ENCODE results near the gene SIPA1. TPM values are rescaled to one million over a fixed set of nuclear protein-coding genes. Genes with fewer than 3 reads are reported as not detected.

Gene SIPA1
- total and polyA plus RNA-seq, 2 of the 8 experiments (the other 6 are each of a cell fraction or from before 2014, with no cell fraction given): 35.3 to 72.2 TPM

- TF ChIP-seq, protein P1, sequence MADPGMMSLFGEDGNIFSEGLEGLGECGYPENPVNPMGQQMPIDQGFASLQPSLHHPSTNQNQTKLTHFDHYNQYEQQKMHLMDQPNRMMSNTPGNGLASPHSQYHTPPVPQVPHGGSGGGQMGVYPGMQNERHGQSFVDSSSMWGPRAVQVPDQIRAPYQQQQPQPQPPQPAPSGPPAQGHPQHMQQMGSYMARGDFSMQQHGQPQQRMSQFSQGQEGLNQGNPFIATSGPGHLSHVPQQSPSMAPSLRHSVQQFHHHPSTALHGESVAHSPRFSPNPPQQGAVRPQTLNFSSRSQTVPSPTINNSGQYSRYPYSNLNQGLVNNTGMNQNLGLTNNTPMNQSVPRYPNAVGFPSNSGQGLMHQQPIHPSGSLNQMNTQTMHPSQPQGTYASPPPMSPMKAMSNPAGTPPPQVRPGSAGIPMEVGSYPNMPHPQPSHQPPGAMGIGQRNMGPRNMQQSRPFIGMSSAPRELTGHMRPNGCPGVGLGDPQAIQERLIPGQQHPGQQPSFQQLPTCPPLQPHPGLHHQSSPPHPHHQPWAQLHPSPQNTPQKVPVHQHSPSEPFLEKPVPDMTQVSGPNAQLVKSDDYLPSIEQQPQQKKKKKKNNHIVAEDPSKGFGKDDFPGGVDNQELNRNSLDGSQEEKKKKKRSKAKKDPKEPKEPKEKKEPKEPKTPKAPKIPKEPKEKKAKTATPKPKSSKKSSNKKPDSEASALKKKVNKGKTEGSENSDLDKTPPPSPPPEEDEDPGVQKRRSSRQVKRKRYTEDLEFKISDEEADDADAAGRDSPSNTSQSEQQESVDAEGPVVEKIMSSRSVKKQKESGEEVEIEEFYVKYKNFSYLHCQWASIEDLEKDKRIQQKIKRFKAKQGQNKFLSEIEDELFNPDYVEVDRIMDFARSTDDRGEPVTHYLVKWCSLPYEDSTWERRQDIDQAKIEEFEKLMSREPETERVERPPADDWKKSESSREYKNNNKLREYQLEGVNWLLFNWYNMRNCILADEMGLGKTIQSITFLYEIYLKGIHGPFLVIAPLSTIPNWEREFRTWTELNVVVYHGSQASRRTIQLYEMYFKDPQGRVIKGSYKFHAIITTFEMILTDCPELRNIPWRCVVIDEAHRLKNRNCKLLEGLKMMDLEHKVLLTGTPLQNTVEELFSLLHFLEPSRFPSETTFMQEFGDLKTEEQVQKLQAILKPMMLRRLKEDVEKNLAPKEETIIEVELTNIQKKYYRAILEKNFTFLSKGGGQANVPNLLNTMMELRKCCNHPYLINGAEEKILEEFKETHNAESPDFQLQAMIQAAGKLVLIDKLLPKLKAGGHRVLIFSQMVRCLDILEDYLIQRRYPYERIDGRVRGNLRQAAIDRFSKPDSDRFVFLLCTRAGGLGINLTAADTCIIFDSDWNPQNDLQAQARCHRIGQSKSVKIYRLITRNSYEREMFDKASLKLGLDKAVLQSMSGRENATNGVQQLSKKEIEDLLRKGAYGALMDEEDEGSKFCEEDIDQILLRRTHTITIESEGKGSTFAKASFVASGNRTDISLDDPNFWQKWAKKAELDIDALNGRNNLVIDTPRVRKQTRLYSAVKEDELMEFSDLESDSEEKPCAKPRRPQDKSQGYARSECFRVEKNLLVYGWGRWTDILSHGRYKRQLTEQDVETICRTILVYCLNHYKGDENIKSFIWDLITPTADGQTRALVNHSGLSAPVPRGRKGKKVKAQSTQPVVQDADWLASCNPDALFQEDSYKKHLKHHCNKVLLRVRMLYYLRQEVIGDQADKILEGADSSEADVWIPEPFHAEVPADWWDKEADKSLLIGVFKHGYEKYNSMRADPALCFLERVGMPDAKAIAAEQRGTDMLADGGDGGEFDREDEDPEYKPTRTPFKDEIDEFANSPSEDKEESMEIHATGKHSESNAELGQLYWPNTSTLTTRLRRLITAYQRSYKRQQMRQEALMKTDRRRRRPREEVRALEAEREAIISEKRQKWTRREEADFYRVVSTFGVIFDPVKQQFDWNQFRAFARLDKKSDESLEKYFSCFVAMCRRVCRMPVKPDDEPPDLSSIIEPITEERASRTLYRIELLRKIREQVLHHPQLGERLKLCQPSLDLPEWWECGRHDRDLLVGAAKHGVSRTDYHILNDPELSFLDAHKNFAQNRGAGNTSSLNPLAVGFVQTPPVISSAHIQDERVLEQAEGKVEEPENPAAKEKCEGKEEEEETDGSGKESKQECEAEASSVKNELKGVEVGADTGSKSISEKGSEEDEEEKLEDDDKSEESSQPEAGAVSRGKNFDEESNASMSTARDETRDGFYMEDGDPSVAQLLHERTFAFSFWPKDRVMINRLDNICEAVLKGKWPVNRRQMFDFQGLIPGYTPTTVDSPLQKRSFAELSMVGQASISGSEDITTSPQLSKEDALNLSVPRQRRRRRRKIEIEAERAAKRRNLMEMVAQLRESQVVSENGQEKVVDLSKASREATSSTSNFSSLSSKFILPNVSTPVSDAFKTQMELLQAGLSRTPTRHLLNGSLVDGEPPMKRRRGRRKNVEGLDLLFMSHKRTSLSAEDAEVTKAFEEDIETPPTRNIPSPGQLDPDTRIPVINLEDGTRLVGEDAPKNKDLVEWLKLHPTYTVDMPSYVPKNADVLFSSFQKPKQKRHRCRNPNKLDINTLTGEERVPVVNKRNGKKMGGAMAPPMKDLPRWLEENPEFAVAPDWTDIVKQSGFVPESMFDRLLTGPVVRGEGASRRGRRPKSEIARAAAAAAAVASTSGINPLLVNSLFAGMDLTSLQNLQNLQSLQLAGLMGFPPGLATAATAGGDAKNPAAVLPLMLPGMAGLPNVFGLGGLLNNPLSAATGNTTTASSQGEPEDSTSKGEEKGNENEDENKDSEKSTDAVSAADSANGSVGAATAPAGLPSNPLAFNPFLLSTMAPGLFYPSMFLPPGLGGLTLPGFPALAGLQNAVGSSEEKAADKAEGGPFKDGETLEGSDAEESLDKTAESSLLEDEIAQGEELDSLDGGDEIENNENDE (IDR thresholded peaks at IDR 0.05; ENCODE audit: insufficient replicate concordance, low read length): no peak
- TF ChIP-seq NRF1 (IDR thresholded peaks at IDR 0.05; ENCODE audit: low read depth, low read length) (no peak), BCL11A (IDR thresholded peaks at IDR 0.05; ENCODE audit: low read depth in 2 of 2, low read length in 2 of 2) (no peak), PHF8 (conservative IDR thresholded peaks at IDR 0.05; ENCODE audit: low read depth, low read length) (no peak), CEBPB (IDR thresholded peaks at IDR 0.05; ENCODE audit: low read depth, low read length) (no peak), KDM5A (IDR thresholded peaks at IDR 0.05; ENCODE audit: low read length) (no peak), CBX5 (IDR thresholded peaks at IDR 0.05; ENCODE audit: low read depth, low read length) (no peak), TAF7 (optimal IDR thresholded peaks at IDR 0.05; ENCODE audit: borderline replicate concordance, low read depth, low read length) (no peak)
Observed at GRCh38 chr11:65623177-65623576, 14.7 kb upstream of the SIPA1 start (continued).

Measured in H1 (cell line).